BLaER1 treated with 17β-estradiol and CSF1 and Interleukin-3, amounts not matched to agents 10 nM and 100 nM (cell line): ENCODE results near the gene SRPRB.
"Not testable (repeated sequence)": the region's sequence is repeated elsewhere in the genome, so short reads cannot be mapped to it uniquely, and the experiment has no call there.

Source experiments
- H3K27ac ChIP-seq, 11 experiments: shearing (Covaris generic); formaldehyde crosslinking; 2 replicates each; pipeline ENCODE4 v1.8.1; 2022
- H3K27me3 ChIP-seq, 11 experiments: shearing (Covaris generic); formaldehyde crosslinking; 2 replicates each; pipeline ENCODE4 v1.8.1; 2022
- H3K36me3 ChIP-seq, 11 experiments: shearing (Covaris generic); formaldehyde crosslinking; 2 replicates each; pipeline ENCODE4 v1.8.1; 2022
- H3K4me1 ChIP-seq, 10 experiments: shearing (Covaris generic); formaldehyde crosslinking; 2 replicates each; pipeline ENCODE4 v1.8.1; 2022
- H3K4me2 ChIP-seq, 11 experiments: shearing (Covaris generic); formaldehyde crosslinking; 2 replicates each; pipeline ENCODE4 v1.8.1; 2022
- H3K4me3 ChIP-seq, 10 experiments: shearing (Covaris generic); formaldehyde crosslinking; 2 replicates each; pipeline ENCODE4 v1.8.1; 2022
- H3K9ac ChIP-seq, 11 experiments: shearing (Covaris generic); formaldehyde crosslinking; 2 replicates each; pipeline ENCODE4 v1.8.1; 2022
- H3K9me3 ChIP-seq, 11 experiments: shearing (Covaris generic); formaldehyde crosslinking; replicated peaks in 1 of 11; 2 replicates each; pipeline ENCODE4 v1.8.1; 2022
- H4K20me1 ChIP-seq, 11 experiments: shearing (Covaris generic); formaldehyde crosslinking; 2 replicates each; pipeline ENCODE4 v1.8.1; 2022
- Cebpa-rat ChIP-seq, 11 experiments: shearing (Covaris generic); IDR thresholded peaks; 2 replicates each; pipeline ENCODE4 v1.8.1; 2022

SRPRB gene

DNA sequence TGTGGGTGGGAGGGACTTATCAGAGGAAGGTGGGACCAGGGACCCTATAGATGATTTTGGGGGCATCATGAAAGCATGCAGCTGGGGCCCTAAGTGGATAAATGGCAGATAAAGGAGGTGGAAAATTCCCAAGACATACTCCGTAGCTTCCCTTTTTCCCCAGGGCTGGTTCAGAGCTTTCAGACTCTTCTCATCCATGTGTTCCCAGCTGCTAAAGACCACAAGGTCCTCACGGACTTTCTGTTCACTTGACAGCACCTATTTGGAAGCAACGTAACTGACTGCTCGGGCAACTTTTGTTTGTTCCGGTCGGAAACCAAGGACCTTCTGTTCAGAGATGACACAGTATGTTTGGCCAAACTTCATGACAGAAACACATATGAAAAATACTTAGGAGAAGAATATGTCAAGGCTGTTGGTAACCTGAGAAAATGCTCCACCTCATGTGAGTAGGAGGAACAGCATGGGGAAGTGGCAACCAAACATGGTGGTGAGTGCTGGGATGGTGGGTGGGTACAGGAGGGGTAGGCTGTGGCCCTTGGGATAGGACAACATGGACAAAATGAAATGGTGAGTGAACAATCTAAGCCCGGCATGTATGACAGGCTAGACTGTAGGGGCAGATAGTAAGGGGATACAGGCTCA, 28.7 kb upstream of the SRPRB start:
- TF ChIP-seq Cebpa-rat (IDR thresholded peaks at IDR 0.05), result no peak
- H3K4me1 ChIP-seq, result no peaks in the 10 kb centered on the region
- H3K4me2 ChIP-seq, result no peak overlapping the region
- H3K9ac ChIP-seq, result no peak overlapping the region
- no peak overlapping the region for H3K27ac ChIP-seq
- no peaks in the 10 kb centered on the region for H3K9me3 ChIP-seq
- H3K27me3 ChIP-seq, result no peaks in the 10 kb centered on the region
- no peak overlapping the region for H3K4me3 ChIP-seq
- H3K36me3 ChIP-seq, result no peaks in the 10 kb centered on the region; a peak in 1 of 22 replicates
- H4K20me1 ChIP-seq, result no peaks in the 10 kb centered on the region

DNA sequence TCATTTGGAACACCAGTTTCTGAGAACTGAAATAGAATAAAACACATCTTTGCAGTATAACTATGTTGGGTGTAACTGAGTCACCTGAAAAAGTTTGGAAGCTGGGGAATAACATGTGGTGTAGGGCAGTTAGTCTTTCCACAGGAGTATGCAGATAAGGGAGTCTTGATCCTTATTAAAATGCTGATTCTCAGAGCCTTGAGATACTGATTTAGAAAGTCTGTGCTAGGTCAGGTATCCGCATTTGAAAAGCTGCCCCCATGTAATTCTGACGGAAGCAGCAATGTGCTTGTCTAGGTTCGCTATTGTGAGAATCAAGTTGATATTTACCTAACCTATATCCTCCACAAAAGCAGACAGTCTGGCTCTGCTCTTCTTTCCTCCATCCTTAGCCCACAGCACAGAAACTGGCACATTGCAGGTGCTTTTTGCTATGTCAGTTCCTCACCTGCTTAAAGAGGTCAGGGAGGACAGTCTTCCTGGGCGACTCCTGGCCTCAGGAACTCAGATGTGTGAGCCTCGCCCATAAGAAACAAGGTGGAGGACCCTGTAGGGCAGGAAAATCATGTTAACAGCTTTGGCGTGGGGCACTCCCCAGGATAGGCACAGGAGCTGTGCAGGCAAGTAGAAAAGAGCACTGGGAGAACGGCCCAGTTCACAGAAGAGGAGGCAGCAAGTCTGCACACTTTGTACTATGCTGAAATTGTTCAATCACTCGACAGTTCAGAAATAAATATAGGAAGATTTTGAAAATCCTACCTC, 27.6 kb upstream of the SRPRB start:
- no peaks in the 10 kb centered on the region; a peak in 2 of 22 replicates for H3K9me3 ChIP-seq
- H3K9ac ChIP-seq, result no peak overlapping the region
- H3K27me3 ChIP-seq, result no peaks in the 10 kb centered on the region
- H3K4me1 ChIP-seq, result no peaks in the 10 kb centered on the region
- no peak overlapping the region for H3K27ac ChIP-seq
- no peaks in the 10 kb centered on the region; a peak in 1 of 22 replicates for H3K36me3 ChIP-seq
- TF ChIP-seq Cebpa-rat (IDR thresholded peaks at IDR 0.05), result no peak
- no peak overlapping the region for H3K4me2 ChIP-seq
- H4K20me1 ChIP-seq, result no peaks in the 10 kb centered on the region
- H3K4me3 ChIP-seq, result no peak overlapping the region

GRCh38 chr3:133779626-133780203, 25.9 kb upstream of the SRPRB start:
- Histone ChIP-seq H3K9me3 (peaks cover 7 to 13% (median 13%) of the 10 kb centered on the region in 11 experiments; a peak in 21 of 22 replicates), H3K4me2 (no peak overlapping the region), H4K20me1 (no peaks in the 10 kb centered on the region), H3K4me3 (no peak overlapping the region), H3K4me1 (no peaks in the 10 kb centered on the region), H3K27ac (no peak overlapping the region), H3K9ac (no peak overlapping the region), H3K36me3 (no peaks in the 10 kb centered on the region; a peak in 1 of 22 replicates), H3K27me3 (no peaks in the 10 kb centered on the region)
- no peak for TF ChIP-seq Cebpa-rat (IDR thresholded peaks at IDR 0.05)

GRCh38 chr3:133780756-133781155, 24.9 kb upstream of the SRPRB start:
- H3K27me3 ChIP-seq, H3K4me3 ChIP-seq, H3K4me2 ChIP-seq, H3K9ac ChIP-seq, H3K4me1 ChIP-seq, H3K36me3 ChIP-seq, H3K27ac ChIP-seq, H4K20me1 ChIP-seq: not testable (repeated sequence)
- peaks cover 7 to 14% (median 13%) of the 10 kb centered on the region in 11 experiments; a peak in 21 of 22 replicates for H3K9me3 ChIP-seq

- H3K9me3 ChIP-seq, result peaks cover 7 to 14% (median 13%) of the 10 kb centered on the region in 11 experiments; a peak in 21 of 22 replicates
- no peak overlapping the region for H3K4me2 ChIP-seq
- no peaks in the 10 kb centered on the region for H4K20me1 ChIP-seq
- H3K36me3 ChIP-seq, result no peaks in the 10 kb centered on the region
- H3K4me1 ChIP-seq, result no peaks in the 10 kb centered on the region
- H3K27me3 ChIP-seq, result no peaks in the 10 kb centered on the region
- H3K4me3 ChIP-seq, result no peak overlapping the region
- H3K27ac ChIP-seq, result no peak overlapping the region
- no peak overlapping the region for H3K9ac ChIP-seq
- TF ChIP-seq Cebpa-rat (IDR thresholded peaks at IDR 0.05), result no peak
These were observed 24.0 kb upstream of the SRPRB start for GRCh38 chr3:133781570-133781969.

DNA sequence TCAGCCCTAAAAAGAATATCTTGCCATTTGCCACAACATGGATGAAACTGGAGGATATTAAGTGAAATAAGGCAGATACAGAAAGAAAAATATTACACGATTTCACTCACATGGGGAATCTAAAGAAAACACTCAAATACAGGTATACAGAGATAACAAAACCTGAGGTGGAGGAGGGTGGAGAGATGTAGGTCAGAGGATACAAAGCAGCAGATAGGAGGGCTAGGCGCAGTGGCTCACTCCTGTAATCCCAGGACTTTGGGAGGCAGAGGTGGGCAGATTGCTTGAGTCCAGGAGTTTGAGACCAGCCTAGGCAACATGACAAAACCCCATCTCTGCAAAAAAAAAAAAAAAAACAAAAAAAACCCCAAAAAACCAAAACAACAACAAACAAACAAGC, 23.2 kb upstream of the SRPRB start:
- TF ChIP-seq Cebpa-rat (IDR thresholded peaks at IDR 0.05), result no peak
- Histone ChIP-seq H3K27me3 (no peaks in the 10 kb centered on the region), H3K9ac (no peak overlapping the region), H3K36me3 (no peaks in the 10 kb centered on the region), H3K4me1 (no peaks in the 10 kb centered on the region), H3K9me3 (peaks cover 7 to 14% (median 13%) of the 10 kb centered on the region in 11 experiments; a peak in 21 of 22 replicates), H3K4me2 (no peak overlapping the region), H3K4me3 (no peak overlapping the region), H4K20me1 (no peaks in the 10 kb centered on the region), H3K27ac (no peak overlapping the region)

- Histone ChIP-seq H3K36me3 (no peaks in the 10 kb centered on the region), H3K9me3 (peaks cover 10 to 25% (median 17%) of the 10 kb centered on the region in 11 experiments; a peak in 21 of 22 replicates), H3K4me3 (no peak overlapping the region), H3K9ac (no peak overlapping the region), H4K20me1 (no peaks in the 10 kb centered on the region), H3K4me1 (no peaks in the 10 kb centered on the region), H3K4me2 (no peak overlapping the region), H3K27ac (no peak overlapping the region), H3K27me3 (no peaks in the 10 kb centered on the region)
- TF ChIP-seq Cebpa-rat (IDR thresholded peaks at IDR 0.05), result no peak
These were observed 21.9 kb upstream of the SRPRB start for GRCh38 chr3:133783762-133784161.

DNA sequence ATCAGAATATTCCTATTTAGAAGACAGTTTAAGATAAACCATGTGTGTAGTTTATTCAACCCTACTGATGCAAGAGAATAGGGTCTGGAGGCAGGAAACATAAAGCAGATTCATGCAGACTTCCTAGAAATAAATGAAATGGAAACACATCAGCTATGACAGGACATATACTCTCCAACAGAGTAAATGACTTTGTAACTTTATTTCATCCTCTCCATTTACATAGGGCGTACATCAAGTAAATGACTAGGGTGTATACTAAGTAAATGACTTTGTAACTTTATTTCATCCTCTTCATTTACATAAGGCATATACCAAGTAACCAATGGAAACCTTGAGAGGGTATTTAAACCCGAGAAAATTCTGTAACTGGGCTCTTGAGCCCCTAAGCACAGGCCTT, 17.6 kb upstream of the SRPRB start:
- Histone ChIP-seq H3K27ac (no peak overlapping the region), H3K9me3 (peaks cover 45 to 67% (median 56%) of the 10 kb centered on the region in 11 experiments), H3K9ac (no peak overlapping the region), H3K4me2 (no peak overlapping the region), H3K4me1 (no peaks in the 10 kb centered on the region), H3K36me3 (peaks cover 0 to 5% (median 0%) of the 10 kb centered on the region in 11 experiments; a peak in 3 of 22 replicates), H3K4me3 (no peak overlapping the region), H4K20me1 (no peaks in the 10 kb centered on the region), H3K27me3 (no peaks in the 10 kb centered on the region)
- no peak for TF ChIP-seq Cebpa-rat (IDR thresholded peaks at IDR 0.05)

DNA sequence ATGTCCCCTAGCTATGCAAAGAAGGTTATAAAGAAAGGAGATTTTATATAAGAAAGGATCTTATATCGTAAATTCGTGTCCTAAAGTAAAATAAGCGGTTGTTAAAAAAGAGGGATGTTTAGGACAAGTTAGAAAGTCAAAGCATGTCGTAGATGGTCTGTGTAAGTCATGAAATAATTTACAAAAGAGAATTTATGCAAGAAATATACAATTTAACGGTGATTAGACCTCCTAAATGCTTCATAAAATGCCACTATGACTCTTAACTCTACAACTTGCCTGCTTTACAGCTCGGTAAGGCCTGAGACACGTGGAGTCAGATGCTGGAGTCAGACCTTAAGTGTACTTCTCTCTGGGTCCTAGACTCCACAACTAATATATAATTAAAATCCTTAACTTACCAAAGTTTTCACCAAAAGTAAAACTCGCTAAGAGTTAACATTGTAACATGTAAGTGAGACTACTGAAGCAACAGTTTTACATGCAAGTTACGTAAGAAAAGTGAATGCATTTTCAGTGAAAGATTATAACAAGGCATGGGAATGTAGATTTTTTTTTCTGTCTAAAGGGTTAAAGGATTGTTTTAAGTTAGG, 13.3 kb upstream of the SRPRB start:
- no peak overlapping the region for H3K9ac ChIP-seq
- peaks cover 0 to 5% (median 0%) of the 10 kb centered on the region in 11 experiments; a peak in 3 of 22 replicates for H3K36me3 ChIP-seq
- no peaks in the 10 kb centered on the region for H4K20me1 ChIP-seq
- H3K27me3 ChIP-seq, result no peaks in the 10 kb centered on the region
- no peak overlapping the region for H3K4me2 ChIP-seq
- H3K27ac ChIP-seq, result no peak overlapping the region
- peaks cover 71 to 91% (median 84%) of the 10 kb centered on the region in 11 experiments for H3K9me3 ChIP-seq
- no peaks in the 10 kb centered on the region for H3K4me1 ChIP-seq
- no peak for TF ChIP-seq Cebpa-rat (IDR thresholded peaks at IDR 0.05)
- H3K4me3 ChIP-seq, result no peak overlapping the region
